B cell (primary cell): Measurements from ENCODE around the gene KTN1.

Source experiments
- EZH2 ChIP-seq: IDR thresholded peaks from 2 replicates; pipeline ENCODE4 v1.6.1; 2012; ENCODE audit warnings: borderline replicate concordance, low read depth, mild to moderate bottlenecking, moderate library complexity, low read length; ENCODE audit not compliant: insufficient read depth, poor library complexity, severe bottlenecking
- TF ChIP-seq, protein P1 (sequence below): fragments of 200-600 bp; IDR thresholded peaks from one replicate; pipeline ENCODE4 v1.8.0; 2022; ENCODE audit warnings: antibody characterized with exemption, mild to moderate bottlenecking

DNA sequence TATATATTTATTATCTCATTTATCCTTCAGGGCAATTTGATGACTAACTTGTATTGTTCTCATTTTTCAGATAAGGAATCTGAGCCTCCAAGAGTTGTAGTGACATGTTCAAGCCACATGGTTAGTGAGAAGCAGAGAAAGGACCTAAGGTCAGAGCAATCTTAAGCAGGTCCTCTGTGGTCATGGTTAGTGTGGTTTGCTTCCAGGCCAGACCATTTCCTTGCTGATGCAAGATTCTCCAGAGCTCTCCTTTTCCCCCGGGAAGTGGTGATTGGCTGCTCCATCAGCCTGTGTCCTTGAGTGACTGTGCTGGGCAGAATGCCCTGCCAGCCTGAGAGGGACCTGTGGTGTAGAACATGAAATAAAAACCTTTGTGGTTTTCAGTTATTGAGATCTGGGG lies 141.3 kb downstream of the KTN1 start:
- no peak for TF ChIP-seq EZH2
- TF ChIP-seq, protein P1, sequence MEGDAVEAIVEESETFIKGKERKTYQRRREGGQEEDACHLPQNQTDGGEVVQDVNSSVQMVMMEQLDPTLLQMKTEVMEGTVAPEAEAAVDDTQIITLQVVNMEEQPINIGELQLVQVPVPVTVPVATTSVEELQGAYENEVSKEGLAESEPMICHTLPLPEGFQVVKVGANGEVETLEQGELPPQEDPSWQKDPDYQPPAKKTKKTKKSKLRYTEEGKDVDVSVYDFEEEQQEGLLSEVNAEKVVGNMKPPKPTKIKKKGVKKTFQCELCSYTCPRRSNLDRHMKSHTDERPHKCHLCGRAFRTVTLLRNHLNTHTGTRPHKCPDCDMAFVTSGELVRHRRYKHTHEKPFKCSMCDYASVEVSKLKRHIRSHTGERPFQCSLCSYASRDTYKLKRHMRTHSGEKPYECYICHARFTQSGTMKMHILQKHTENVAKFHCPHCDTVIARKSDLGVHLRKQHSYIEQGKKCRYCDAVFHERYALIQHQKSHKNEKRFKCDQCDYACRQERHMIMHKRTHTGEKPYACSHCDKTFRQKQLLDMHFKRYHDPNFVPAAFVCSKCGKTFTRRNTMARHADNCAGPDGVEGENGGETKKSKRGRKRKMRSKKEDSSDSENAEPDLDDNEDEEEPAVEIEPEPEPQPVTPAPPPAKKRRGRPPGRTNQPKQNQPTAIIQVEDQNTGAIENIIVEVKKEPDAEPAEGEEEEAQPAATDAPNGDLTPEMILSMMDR: no peak
